Measurements from ENCODE around the gene STXBP6.

The STXBP6 gene

DNA sequence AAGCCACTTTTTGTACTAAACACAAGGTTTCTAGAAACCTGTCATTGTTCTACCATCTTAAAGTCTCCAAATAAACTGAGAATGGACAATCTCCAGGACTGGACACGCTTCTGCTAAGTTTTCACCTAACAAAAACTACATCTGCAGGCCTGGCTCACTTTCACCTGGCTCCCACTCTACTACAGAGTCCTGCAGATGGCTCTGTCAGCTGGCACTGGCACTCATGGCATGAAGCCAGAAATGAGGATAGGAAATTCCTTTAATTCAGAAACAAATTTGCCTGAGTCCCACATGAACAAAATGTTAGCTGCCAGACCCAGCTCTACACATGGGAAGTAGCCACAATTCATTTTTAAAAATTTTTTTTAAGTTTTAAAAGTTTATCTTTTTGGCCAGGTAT, 42.1 kb downstream of the STXBP6 start:
- no peak for TF ChIP-seq EP300 (IDR thresholded peaks at IDR 0.05; ENCODE audit: borderline replicate concordance)
- TF ChIP-seq NFIC (IDR thresholded peaks at IDR 0.05) = peak; percentile 66

DNA sequence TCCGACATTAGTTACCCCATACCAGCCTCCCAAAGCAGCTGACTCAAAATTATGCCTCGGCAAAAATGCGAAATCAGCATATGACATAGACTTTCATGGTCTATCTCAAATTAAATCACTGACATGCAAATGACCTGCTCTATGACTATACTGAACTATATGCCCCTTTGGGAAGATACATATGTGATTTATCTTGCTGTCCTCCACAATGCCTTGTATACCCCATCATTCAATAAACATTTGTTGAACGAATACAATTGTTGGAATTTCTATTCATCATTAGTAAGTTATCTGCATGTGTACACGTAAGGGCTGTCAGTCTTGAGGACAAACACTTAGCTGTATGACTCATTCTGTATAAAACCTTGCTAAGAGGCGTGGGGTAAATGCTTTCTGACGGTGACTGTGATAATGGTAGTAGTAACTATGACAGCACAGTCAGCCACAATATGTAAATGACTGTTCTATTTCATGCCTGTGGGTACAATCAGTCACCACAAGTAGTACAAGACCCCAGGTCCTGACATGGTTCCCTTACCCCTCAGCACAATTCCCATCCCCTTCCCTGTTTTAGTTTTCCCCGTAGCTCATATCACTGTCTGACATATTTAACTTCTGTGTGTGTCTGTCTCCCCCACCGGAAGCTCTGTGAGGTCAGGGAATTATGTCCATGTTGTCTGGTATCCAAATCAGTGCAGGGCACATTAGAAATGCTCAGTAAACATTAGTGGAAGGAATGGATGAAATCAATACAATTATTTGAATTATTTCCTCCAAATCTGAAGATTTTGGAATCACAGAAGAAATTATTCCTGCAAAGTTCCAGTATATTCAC, 42.8 kb downstream of the STXBP6 start:
- TF ChIP-seq TAF1 (IDR thresholded peaks at IDR 0.05; ENCODE audit: low read depth) (no peak), TEAD4 (IDR thresholded peaks at IDR 0.05) (peak; percentile 68), RAD21 (IDR thresholded peaks at IDR 0.05; ENCODE audit: low read depth) (no peak), EGR1 (IDR thresholded peaks at IDR 0.05) (no peak), CEBPB (IDR thresholded peaks at IDR 0.05) (no peak), NFIC (IDR thresholded peaks at IDR 0.05) (no peak), CREB1 (IDR thresholded peaks at IDR 0.05; ENCODE audit: low read depth) (peak; percentile 34; the same call in 1 of the 2 replicates), EP300 (IDR thresholded peaks at IDR 0.05; ENCODE audit: borderline replicate concordance) (no peak; the same call in 1 of the 2 replicates), TCF12 (IDR thresholded peaks at IDR 0.05; ENCODE audit: low read depth) (no peak), YY1 (IDR thresholded peaks at IDR 0.05; ENCODE audit: low read depth) (no peak), FOXM1 (IDR thresholded peaks at IDR 0.05; ENCODE audit: borderline replicate concordance, low read depth) (no peak), ZBTB7A (IDR thresholded peaks at IDR 0.05; ENCODE audit: low read depth) (no peak)
- TF ChIP-seq, protein P1, sequence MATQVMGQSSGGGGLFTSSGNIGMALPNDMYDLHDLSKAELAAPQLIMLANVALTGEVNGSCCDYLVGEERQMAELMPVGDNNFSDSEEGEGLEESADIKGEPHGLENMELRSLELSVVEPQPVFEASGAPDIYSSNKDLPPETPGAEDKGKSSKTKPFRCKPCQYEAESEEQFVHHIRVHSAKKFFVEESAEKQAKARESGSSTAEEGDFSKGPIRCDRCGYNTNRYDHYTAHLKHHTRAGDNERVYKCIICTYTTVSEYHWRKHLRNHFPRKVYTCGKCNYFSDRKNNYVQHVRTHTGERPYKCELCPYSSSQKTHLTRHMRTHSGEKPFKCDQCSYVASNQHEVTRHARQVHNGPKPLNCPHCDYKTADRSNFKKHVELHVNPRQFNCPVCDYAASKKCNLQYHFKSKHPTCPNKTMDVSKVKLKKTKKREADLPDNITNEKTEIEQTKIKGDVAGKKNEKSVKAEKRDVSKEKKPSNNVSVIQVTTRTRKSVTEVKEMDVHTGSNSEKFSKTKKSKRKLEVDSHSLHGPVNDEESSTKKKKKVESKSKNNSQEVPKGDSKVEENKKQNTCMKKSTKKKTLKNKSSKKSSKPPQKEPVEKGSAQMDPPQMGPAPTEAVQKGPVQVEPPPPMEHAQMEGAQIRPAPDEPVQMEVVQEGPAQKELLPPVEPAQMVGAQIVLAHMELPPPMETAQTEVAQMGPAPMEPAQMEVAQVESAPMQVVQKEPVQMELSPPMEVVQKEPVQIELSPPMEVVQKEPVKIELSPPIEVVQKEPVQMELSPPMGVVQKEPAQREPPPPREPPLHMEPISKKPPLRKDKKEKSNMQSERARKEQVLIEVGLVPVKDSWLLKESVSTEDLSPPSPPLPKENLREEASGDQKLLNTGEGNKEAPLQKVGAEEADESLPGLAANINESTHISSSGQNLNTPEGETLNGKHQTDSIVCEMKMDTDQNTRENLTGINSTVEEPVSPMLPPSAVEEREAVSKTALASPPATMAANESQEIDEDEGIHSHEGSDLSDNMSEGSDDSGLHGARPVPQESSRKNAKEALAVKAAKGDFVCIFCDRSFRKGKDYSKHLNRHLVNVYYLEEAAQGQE (IDR thresholded peaks at IDR 0.05; ENCODE audit: low read depth) = no peak
- TF ChIP-seq, protein P2, sequence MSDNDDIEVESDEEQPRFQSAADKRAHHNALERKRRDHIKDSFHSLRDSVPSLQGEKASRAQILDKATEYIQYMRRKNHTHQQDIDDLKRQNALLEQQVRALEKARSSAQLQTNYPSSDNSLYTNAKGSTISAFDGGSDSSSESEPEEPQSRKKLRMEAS (IDR thresholded peaks at IDR 0.05) = 0 out of 2 replicates have a peak, but pooled peaks have one; percentile 12
- TF ChIP-seq, protein P3, sequence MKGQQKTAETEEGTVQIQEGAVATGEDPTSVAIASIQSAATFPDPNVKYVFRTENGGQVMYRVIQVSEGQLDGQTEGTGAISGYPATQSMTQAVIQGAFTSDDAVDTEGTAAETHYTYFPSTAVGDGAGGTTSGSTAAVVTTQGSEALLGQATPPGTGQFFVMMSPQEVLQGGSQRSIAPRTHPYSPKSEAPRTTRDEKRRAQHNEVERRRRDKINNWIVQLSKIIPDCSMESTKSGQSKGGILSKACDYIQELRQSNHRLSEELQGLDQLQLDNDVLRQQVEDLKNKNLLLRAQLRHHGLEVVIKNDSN (IDR thresholded peaks at IDR 0.05) = no peak

DNA sequence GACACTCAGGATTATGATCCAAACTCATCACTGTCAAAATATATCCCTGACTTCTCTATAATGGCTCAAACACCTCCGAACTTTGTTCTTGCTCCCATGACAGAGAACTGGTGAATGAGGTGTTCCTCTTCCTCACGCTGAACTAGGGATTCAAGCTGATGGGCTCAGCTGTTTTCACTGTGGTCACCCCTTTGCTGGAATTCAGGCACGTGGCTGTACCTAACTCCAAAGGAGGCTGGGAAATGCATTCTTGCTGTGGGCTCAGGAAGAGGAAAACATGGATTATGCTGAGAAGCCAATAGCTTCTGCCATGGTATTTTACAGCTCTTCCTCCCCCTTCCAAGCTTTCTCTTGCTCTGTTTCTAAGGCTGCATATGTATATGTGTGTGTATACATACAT, 43.9 kb downstream of the STXBP6 start:
- TF ChIP-seq TCF12 (IDR thresholded peaks at IDR 0.05; ENCODE audit: low read depth) (no peak), FOXM1 (IDR thresholded peaks at IDR 0.05; ENCODE audit: borderline replicate concordance, low read depth) (no peak), YY1 (IDR thresholded peaks at IDR 0.05; ENCODE audit: low read depth) (no peak), EGR1 (IDR thresholded peaks at IDR 0.05) (no peak), TEAD4 (IDR thresholded peaks at IDR 0.05) (no peak), NFIC (IDR thresholded peaks at IDR 0.05) (no peak), CREB1 (IDR thresholded peaks at IDR 0.05; ENCODE audit: low read depth) (no peak), RAD21 (IDR thresholded peaks at IDR 0.05; ENCODE audit: low read depth) (no peak), TAF1 (IDR thresholded peaks at IDR 0.05; ENCODE audit: low read depth) (no peak)
- TF ChIP-seq, protein P3 (IDR thresholded peaks at IDR 0.05) = no peak
- TF ChIP-seq, protein P2 (IDR thresholded peaks at IDR 0.05) = no peak

DNA sequence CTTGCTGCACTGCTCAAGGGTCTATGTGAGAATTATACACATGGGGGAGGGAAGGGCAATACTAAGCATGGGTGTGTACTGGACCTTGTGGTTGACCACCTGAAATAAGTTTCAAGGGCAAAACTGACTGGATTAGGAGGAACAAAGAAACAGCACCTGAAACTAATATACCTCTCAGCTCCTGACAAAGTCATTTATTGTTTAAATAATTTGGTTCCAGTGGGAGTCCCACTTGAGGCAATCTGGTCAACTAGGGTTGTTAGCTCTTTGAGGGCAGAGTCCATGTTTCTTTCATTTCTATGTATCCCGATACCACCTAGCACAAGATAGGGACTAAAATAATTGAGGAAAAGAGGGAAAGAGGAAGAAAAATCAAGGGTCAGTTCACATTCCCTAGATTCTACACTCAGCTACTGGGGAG, 45.5 kb downstream of the STXBP6 start:
- TF ChIP-seq YY1 (IDR thresholded peaks at IDR 0.05; ENCODE audit: low read depth) (no peak), CREB1 (IDR thresholded peaks at IDR 0.05; ENCODE audit: low read depth) (no peak), NFIC (IDR thresholded peaks at IDR 0.05) (no peak), FOXM1 (IDR thresholded peaks at IDR 0.05; ENCODE audit: borderline replicate concordance, low read depth) (no peak), ZBTB7A (IDR thresholded peaks at IDR 0.05; ENCODE audit: low read depth) (no peak), TCF12 (IDR thresholded peaks at IDR 0.05; ENCODE audit: low read depth) (no peak), EP300 (IDR thresholded peaks at IDR 0.05; ENCODE audit: borderline replicate concordance) (no peak), CEBPB (IDR thresholded peaks at IDR 0.05) (no peak), RAD21 (IDR thresholded peaks at IDR 0.05; ENCODE audit: low read depth) (no peak)
- TF ChIP-seq, protein P2 (IDR thresholded peaks at IDR 0.05) = no peak
- TF ChIP-seq, protein P1 (IDR thresholded peaks at IDR 0.05; ENCODE audit: low read depth) = no peak
- TF ChIP-seq, protein P3 (IDR thresholded peaks at IDR 0.05) = no peak

DNA sequence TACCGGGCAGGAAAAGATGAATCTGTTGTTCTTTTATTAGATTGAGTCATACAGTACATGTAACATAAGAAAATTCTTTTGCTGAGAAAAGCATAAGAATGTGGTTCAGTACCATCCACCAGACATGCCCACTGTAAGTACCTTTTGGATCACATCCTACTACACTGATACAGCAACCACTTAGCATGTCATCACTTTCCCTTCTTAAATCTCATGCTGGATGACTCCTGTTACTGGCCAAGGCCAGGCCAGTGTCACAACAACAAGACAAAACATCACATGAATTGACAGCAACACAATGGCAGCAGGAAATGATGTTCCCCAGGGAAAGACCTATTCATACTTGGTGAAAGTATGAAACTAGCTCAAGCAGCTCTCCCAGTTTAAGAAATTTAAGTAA, 46.4 kb downstream of the STXBP6 start:
- TF ChIP-seq ZBTB7A (IDR thresholded peaks at IDR 0.05; ENCODE audit: low read depth) (no peak), EP300 (IDR thresholded peaks at IDR 0.05; ENCODE audit: borderline replicate concordance) (no peak), TAF1 (IDR thresholded peaks at IDR 0.05; ENCODE audit: low read depth) (no peak), CEBPB (IDR thresholded peaks at IDR 0.05) (no peak), EGR1 (IDR thresholded peaks at IDR 0.05) (no peak), TCF12 (IDR thresholded peaks at IDR 0.05; ENCODE audit: low read depth) (no peak), NFIC (IDR thresholded peaks at IDR 0.05) (no peak), RAD21 (IDR thresholded peaks at IDR 0.05; ENCODE audit: low read depth) (no peak), TEAD4 (IDR thresholded peaks at IDR 0.05) (no peak), YY1 (IDR thresholded peaks at IDR 0.05; ENCODE audit: low read depth) (no peak), CREB1 (IDR thresholded peaks at IDR 0.05; ENCODE audit: low read depth) (no peak), FOXM1 (IDR thresholded peaks at IDR 0.05; ENCODE audit: borderline replicate concordance, low read depth) (no peak)
- TF ChIP-seq, protein P1 (IDR thresholded peaks at IDR 0.05; ENCODE audit: low read depth) = no peak
- TF ChIP-seq, protein P2 (IDR thresholded peaks at IDR 0.05) = no peak
- TF ChIP-seq, protein P3 (IDR thresholded peaks at IDR 0.05) = no peak

Measured in Ishikawa (cell line).